IMR-90 (cell line): ENCODE data around the gene POLE3. TPM values are rescaled to one million over a fixed set of nuclear protein-coding genes. Genes with fewer than 3 reads are reported as not detected.
A peak's percentile ranks its signal among the peaks of the same experiment; 100 is the strongest.

Experiments
- ATAC-seq: fragments of 200-7000 bp; cut with Tn5 transposase; 2 replicates; pipeline ENCODE4 v1.9.1; 2020; ENCODE audit warnings: low read depth, mild to moderate bottlenecking, moderate library complexity
- BruUV-seq: library from RNA; stranded (reverse); fragments of 400-500 nt; replicated peaks from 2 replicates; lab custom pipeline; 2021; lab: Mats Ljungman, UMichigan
- CTCF ChIA-PET: fragments of 300-600 bp; formaldehyde crosslinking; extraction: SDS; loops from one replicate; lab custom pipeline; 2021; ENCODE audit warnings: antibody characterized with exemption; lab: Yijun Ruan, JAX
- POLR2A ChIA-PET: fragments of 300-600 bp; sonication (Branson Sonifier 250); formaldehyde crosslinking; loops from one replicate; lab custom pipeline; 2022; ENCODE audit warnings: antibody characterized with exemption; ENCODE audit not compliant: unreplicated experiment; lab: Charles Lee
- DNase-seq: peaks from one replicate; pipeline ENCODE4 v3.0.0; 2013
- H2AFZ ChIP-seq: replicated peaks from 2 replicates; pipeline ENCODE3; 2013; ENCODE audit warnings: low read length, mild to moderate bottlenecking; ENCODE audit not compliant: poor library complexity
- H2AK5ac ChIP-seq: 2 replicates; pipeline ENCODE4 v1.6.1; 2013; ENCODE audit warnings: low read depth, low read length, inconsistent platforms
- H2AK9ac ChIP-seq: replicated peaks from 2 replicates; pipeline ENCODE3; 2013; ENCODE audit warnings: mild to moderate bottlenecking, low read depth, low read length, moderate library complexity; ENCODE audit not compliant: poor library complexity
- H2BK120ac ChIP-seq: 2 replicates; pipeline ENCODE4 v1.6.1; 2013; ENCODE audit warnings: low read depth, low read length, inconsistent platforms
- H2BK15ac ChIP-seq: 3 replicates; pipeline ENCODE4 v1.6.1; 2013; ENCODE audit warnings: low read depth, low read length, inconsistent platforms
- H2BK20ac ChIP-seq: 2 replicates; pipeline ENCODE4 v1.6.1; 2013; ENCODE audit warnings: low read depth, mild to moderate bottlenecking, inconsistent platforms, low read length, moderate library complexity
- H2BK5ac ChIP-seq: 2 replicates; pipeline ENCODE4 v1.6.1; 2013; ENCODE audit warnings: mild to moderate bottlenecking, low read depth, low read length, inconsistent platforms; ENCODE audit not compliant: poor library complexity, severe bottlenecking
- H3K14ac ChIP-seq: replicated peaks from 2 replicates; pipeline ENCODE4 v1.6.1; 2013; ENCODE audit warnings: low read depth, low read length, inconsistent platforms
- H3K18ac ChIP-seq: 2 replicates; pipeline ENCODE4 v1.6.1; 2013; ENCODE audit warnings: low read depth, low read length, control low read depth
- H3K23ac ChIP-seq: 2 replicates; pipeline ENCODE4 v1.6.1; 2013; ENCODE audit warnings: low read depth, low read length, inconsistent platforms
- H3K27ac ChIP-seq: 2 replicates; pipeline ENCODE4 v1.5.1; 2013; ENCODE audit warnings: mild to moderate bottlenecking, control low read depth, low read length; ENCODE audit not compliant: insufficient read depth
- H3K27me3 ChIP-seq: 2 replicates; pipeline ENCODE4 v1.6.1; 2013; ENCODE audit warnings: low read length; ENCODE audit not compliant: control insufficient read depth, insufficient read depth
- H3K36me3 ChIP-seq: 2 replicates; pipeline ENCODE4 v1.6.1; 2013; ENCODE audit warnings: low read length, mixed read lengths; ENCODE audit not compliant: control insufficient read depth, insufficient read depth
- H3K4ac ChIP-seq: 2 replicates; pipeline ENCODE4 v1.6.1; 2013; ENCODE audit warnings: low read depth, low read length, inconsistent platforms
- H3K4me1 ChIP-seq: 2 replicates; pipeline ENCODE4 v1.6.1; 2013; ENCODE audit warnings: low read length, mixed read lengths; ENCODE audit not compliant: control insufficient read depth, insufficient read depth
- H3K4me2 ChIP-seq: 2 replicates; pipeline ENCODE4 v1.6.1; 2013; ENCODE audit warnings: low read depth, mild to moderate bottlenecking, control low read depth, low read length, moderate library complexity
- H3K4me3 ChIP-seq: 2 replicates; pipeline ENCODE4 v1.5.1; 2013; ENCODE audit warnings: low read depth, mild to moderate bottlenecking, control low read depth, low read length, moderate library complexity; ENCODE audit not compliant: insufficient read depth
- H3K56ac ChIP-seq: 2 replicates; pipeline ENCODE4 v1.6.1; 2013; ENCODE audit warnings: low read length, inconsistent platforms; ENCODE audit not compliant: insufficient read depth; ENCODE audit errors: extremely low read depth
- H3K79me1 ChIP-seq, 2 experiments: 2 replicates each; pipeline ENCODE4 v1.6.1; 2013; ENCODE audit warnings: low read length in 2 of 2, inconsistent platforms in 1 of 2, low read depth in 1 of 2
- H3K9ac ChIP-seq: 2 replicates; pipeline ENCODE4 v1.6.1; 2013; ENCODE audit warnings: low read depth, low read length, control low read depth
- H3K9me1 ChIP-seq: 2 replicates; pipeline ENCODE4 v1.6.1; 2013; ENCODE audit warnings: low read length, inconsistent platforms; ENCODE audit not compliant: insufficient read depth
- H3K9me3 ChIP-seq: 2 replicates; pipeline ENCODE4 v1.6.1; 2013; ENCODE audit warnings: low read length; ENCODE audit not compliant: control insufficient read depth, insufficient read depth
- H4K20me1 ChIP-seq: 2 replicates; pipeline ENCODE4 v1.6.1; 2013; ENCODE audit warnings: low read length, inconsistent platforms; ENCODE audit not compliant: insufficient read depth
- H4K5ac ChIP-seq: 2 replicates; pipeline ENCODE4 v1.6.1; 2013; ENCODE audit warnings: mild to moderate bottlenecking, low read depth, low read length, control low read depth
- H4K8ac ChIP-seq, 2 experiments: 2 replicates each; pipeline ENCODE4 v1.6.1; 2013; ENCODE audit warnings: low read depth in 2 of 2, low read length in 2 of 2, control low read depth in 1 of 2, inconsistent platforms in 1 of 2
- H4K91ac ChIP-seq: 2 replicates; pipeline ENCODE4 v1.6.1; 2013; ENCODE audit warnings: low read depth, low read length, inconsistent platforms; ENCODE audit not compliant: insufficient read depth
- CEBPB ChIP-seq: IDR thresholded peaks from 2 replicates; pipeline ENCODE4 v1.6.1; 2012; ENCODE audit warnings: low read depth, low read length, improper control_type of control experiment
- CTCF ChIP-seq: conservative IDR thresholded peaks from 2 replicates; pipeline ENCODE4 v1.5.1; 2012; ENCODE audit warnings: mild to moderate bottlenecking, low read depth, low read length, improper control_type of control experiment
- WGBS, 2 experiments: methylation state at CpG; one replicate each; pipeline versions ENCODE4 v1.1.5 to v1.1.7; 2013; ENCODE audit warnings: missing lambda C conversion rate in 2 of 2; ENCODE audit not compliant: insufficient read length in 1 of 2; ENCODE audit errors: extremely low coverage in 2 of 2; 5-methylcytosine and 5-hydroxymethylcytosine counted together
- dilution Hi-C: fragments of 300-500 bp; cut with HindIII; formaldehyde crosslinking; loops from one replicate; pipeline ENCODE4 v1.14.3; 2018; ENCODE audit warnings: low sequenced_read_pairs; ENCODE audit not compliant: unreplicated experiment
- in situ Hi-C: fragments of 300-500 bp; cut with MboI; formaldehyde crosslinking; loops from 3 replicates; pipeline ENCODE4 v1.14.3; 2019; ENCODE audit warnings: low sequenced_read_pairs, inconsistent platforms, mixed read lengths
- intact Hi-C: fragments of 100-400 bp; cut with micrococcal nuclease; formaldehyde crosslinking; loops from 2 replicates; pipeline ENCODE4 v1.10.0; 2022
- polyA plus RNA-seq, 3 experiments: library from polyadenylated mRNA; depleted of rRNA; stranded (reverse); fragments of >200 nt; gene quantifications; 2 replicates each; pipeline ENCODE4 v1.2.3, GENCODE V29; 2012; ENCODE audit warnings: low replicate concordance in 1 of 3
- total RNA-seq: library from RNA; depleted of rRNA; stranded (reverse); fragments of >200 nt; gene quantifications from 2 replicates; pipeline ENCODE4 v1.2.3, GENCODE V29; 2012

POLE3 gene
- total and polyA plus RNA-seq, 2 of the 4 experiments (the other 2 are of a cell fraction) = 34.8 to 43.0 TPM

- 0% methylated on average over 8 of the region's 74 CpGs; no CpG with 5 or more reads in 1 of the 2 experiments for WGBS, 2 experiments
- intact Hi-C loops = no loop called here
Measured at GRCh38 chr9:113376634-113377567, 33.6 kb downstream of the POLE3 start, which contains the start of gene HDHD3. Gene HDHD3 (minus strand): TSS chr9:113376986. CDS start chr9:113374354, 2,632 bp downstream.

More at GRCh38 chr9:113376634-113377567, 33.6 kb downstream of the POLE3 start, which contains the start of gene HDHD3:
- H2BK15ac ChIP-seq = no peak within 1 kb of the TSS
- peaks cover 0 to 8% of the 10 kb centered on the region in 2 experiments; a peak in 1 of 4 replicates for H3K79me1 ChIP-seq
- ATAC-seq (peak; percentile 99), DNase-seq (peak; percentile 58)
- H2BK5ac ChIP-seq = no peak within 1 kb of the TSS
- no peaks in the 10 kb centered on the region for H3K9me1 ChIP-seq
- H2AK9ac ChIP-seq = peak within 1 kb of the TSS; percentile 90
- peak within 1 kb of the TSS; percentile 100 for H2AFZ ChIP-seq
- no peak within 1 kb of the TSS; the same call in 1 of the 2 replicates for H3K27ac ChIP-seq
- H3K9ac ChIP-seq = peak within 1 kb of the TSS; percentile 65
- no peak within 1 kb of the TSS; the same call in 1 of the 2 replicates for H3K56ac ChIP-seq
- no peak within 1 kb of the TSS for H2BK20ac ChIP-seq
- H3K18ac ChIP-seq = no peak within 1 kb of the TSS; the same call in 1 of the 2 replicates
- H3K14ac ChIP-seq = 0 out of 2 replicates have a peak within 1 kb of the TSS, but pooled peaks have one; percentile 52
- in situ Hi-C loops = no loop called here
- no peak within 1 kb of the TSS for H2AK5ac ChIP-seq
- dilution Hi-C loops = no loop called here
- H3K27me3 ChIP-seq = no peaks in the 10 kb centered on the region; the same call in 1 of the 2 replicates
- H4K20me1 ChIP-seq = no peaks in the 10 kb centered on the region
- H3K36me3 ChIP-seq = peaks cover 12% of the 10 kb centered on the region; the same call in 1 of the 2 replicates
- peak within 1 kb of the TSS; percentile 59; the same call in 1 of the 2 replicates for H3K23ac ChIP-seq
- H3K4ac ChIP-seq = peak within 1 kb of the TSS; percentile 47
- TF ChIP-seq CTCF (no peak), CEBPB (no peak)
- peak within 1 kb of the TSS; percentile 75 for H3K4me3 ChIP-seq
- H4K8ac ChIP-seq = peak within 1 kb of the TSS; percentile 73 to 83; a peak in 3 of 4 replicates
- H4K91ac ChIP-seq = peak within 1 kb of the TSS; percentile 51; the same call in 1 of the 2 replicates
- H3K4me1 ChIP-seq = peaks cover 2% of the 10 kb centered on the region; the same call in 1 of the 2 replicates
- ChIA-PET CTCF (interaction anchor here (0.7 kb wide), 1 partner anchor 278 kb away, joined by 5 read pairs; no protein-coding TSS in a partner anchor), POLR2A (interaction anchor here (0.6 kb wide), 1 partner anchor 524 kb away, joined by 3 read pairs; no protein-coding TSS in a partner anchor)
- no TSS peak for BruUV-seq
- H3K9me3 ChIP-seq = no peaks in the 10 kb centered on the region
- peak within 1 kb of the TSS; percentile 57; the same call in 1 of the 2 replicates for H4K5ac ChIP-seq
- peak within 1 kb of the TSS; percentile 92 for H3K4me2 ChIP-seq
- no peak within 1 kb of the TSS for H2BK120ac ChIP-seq
